HG03520 (cell line): ENCODE results near the gene POLR3G.

ENCODE experiments used
- ATAC-seq: cut with Tn5 transposase; IDR thresholded peaks from one replicate; pipeline ENCODE4 v1.9.1; 2021; ENCODE audit warnings: mild to moderate bottlenecking, moderate library complexity; ENCODE audit not compliant: unreplicated experiment

Gene POLR3G

DNA sequence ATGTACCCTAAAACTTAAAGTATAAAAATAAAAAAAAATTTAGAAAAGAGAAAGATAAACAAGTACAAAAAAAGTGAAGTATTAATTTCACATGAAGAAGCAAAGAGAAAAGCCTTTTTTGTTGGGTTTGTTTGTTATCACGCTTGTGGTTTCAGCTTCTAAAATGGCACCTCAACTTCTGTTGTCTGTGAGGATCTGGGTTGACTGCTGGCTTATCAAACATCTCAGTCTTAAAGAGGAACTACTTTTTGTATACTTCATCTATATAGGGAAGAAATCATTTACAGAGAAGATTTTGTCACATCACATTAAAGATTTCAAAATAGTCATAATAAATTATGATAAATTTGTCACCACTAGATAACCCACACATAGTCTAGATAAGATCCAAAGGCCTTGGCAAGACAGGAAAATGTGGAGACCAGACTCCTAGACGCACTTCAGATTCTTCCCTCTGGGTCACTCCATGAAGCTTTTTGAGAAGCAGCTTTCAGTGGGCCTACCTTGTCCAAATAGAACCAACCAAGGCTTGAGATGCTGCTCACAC, 75.1 kb downstream of the POLR3G start:
- no peak for ATAC-seq

DNA sequence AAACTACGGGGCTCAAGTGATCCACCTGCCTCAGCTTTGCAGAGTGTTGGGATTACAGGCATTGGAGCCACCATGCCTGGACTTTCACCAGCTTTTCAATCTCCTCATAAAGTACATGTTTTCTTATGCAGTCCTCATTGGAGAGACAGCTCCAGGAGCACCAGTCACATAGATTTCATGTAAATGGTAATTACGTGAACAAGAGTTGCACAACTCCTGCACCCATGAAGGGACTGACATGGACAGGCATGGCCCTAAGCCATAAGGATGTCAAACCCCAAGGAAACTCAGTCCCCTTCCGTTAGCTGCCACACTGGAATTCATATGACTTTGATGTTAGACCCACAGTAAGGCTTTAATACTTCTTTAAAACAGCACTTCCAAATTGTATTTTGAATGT, 76.3 kb downstream of the POLR3G start:
- no peak for ATAC-seq

DNA sequence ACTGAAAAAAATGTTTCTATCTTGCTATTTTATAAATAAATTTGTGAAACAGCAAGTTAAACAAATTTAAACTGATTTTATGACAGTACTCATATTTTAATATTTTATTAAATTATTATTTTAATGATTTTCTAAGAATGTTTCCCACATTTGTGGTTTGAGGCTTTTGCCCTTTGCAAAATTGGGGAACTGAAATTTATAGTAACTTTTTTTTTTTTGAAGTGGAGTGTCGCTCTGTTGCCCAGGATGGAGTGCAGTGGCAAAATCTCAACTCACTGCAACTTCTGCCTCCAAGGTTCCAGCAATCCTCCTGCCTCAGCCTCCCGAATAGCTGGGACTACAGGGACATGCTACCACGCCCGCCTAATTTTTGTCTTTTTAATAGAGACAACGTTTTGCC, 76.7 kb downstream of the POLR3G start:
- ATAC-seq: no peak

DNA sequence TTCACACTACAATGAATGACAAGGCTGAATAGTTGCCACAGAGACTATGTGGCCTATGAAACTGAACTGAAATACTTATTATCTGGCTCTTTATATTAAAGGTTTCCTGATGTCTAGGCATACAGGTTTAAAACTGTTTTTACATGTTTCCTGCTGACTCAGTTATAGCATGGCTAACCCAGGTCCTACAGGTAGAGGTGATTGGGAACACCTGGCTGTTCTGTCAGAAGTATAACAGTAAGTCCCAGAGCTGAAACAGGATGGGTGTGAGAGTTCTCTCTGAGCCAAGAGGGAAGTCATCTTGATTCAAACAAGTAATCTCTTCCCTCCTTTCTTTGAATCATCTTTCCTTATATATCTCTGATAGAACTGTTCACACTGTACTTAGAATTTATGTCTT, 79.0 kb downstream of the POLR3G start:
- no peak for ATAC-seq

DNA sequence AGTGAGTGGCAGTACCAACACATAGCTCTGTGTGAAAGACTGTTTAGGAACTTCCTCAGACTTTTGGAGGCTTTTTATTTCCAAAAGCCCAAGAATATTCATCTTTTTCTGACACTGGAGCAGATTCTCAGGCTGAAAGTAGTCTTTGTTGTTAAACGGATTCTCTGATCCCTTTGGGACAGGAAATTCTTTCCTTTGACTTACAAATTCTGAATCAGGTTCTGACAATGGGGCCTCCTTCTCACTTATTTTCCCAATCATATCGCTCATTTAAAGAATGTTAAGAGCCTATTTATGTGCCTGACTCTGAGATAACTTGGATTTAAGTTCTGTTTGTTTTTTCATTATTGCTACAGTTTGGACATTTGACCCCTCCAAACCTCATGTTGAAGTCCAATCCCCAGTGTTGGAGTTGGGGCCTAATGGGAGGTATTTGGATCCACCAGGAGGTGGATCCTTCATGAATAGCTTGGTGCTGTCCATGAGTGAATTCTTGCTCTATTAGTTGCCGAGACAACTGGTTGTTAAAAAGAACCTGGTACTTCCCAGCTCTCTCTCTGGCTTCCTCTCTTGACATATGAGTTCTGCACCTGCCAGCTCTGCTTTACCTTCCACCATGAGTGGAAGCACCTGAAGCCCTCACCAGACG, 79.8 kb downstream of the POLR3G start:
- no peak for ATAC-seq

DNA sequence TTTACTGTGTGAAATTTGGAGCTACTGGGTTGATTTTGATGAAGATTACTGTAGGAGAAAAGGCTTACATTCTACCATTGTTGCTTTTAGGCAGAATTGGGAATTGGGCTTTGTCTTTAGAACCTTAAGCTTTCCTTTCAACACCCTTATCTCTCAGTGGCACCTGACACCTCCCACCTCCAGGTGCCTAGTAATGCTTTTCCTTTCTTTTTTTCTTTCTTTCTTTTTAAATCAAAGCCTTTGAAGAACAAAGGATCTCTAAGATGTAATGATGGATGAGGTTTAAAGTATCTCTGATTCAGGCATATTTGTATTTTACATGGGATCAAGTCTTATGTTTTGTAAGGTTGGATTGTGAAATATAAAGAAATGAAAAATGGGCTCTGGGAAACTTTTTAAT, 81.0 kb downstream of the POLR3G start:
- ATAC-seq: no peak

DNA sequence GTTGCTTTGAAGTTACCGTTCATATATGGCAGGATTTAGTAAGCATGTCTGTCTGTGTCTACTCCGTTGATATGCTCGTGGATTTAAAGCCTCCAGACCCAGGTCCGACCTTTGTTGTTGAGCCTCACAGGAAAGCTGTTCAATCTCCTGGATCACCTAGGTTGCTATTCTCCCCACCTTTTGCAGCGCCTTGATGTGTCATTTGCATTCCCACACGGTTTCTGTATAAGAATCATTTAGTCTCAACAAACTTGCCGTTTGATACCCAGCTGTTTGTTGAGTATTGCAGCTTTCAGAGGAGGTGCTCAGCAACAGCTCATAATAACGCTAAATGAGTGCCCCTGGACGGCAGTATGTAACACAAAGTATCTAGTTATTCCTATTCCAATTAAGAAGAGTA, 82.7 kb downstream of the POLR3G start:
- no peak for ATAC-seq

DNA sequence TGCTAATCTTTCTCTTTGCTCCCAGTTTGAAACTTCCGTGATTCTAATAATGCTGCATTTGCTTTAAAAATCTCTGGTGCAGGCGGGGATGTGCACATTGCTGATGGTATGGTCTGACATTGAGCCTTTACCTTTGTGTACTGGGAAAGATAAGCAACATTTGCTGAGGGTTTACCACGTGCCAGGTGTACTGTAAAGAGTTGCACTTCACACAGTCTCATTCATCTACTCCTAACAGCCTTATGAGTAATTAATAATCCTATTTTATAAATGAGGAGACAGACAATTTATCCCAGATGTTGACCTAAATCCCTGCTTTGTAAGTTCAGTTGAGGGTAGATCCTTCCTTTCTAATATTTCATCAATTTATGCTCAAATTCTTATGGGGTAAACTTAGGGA, 83.2 kb downstream of the POLR3G start:
- ATAC-seq: no peak

DNA sequence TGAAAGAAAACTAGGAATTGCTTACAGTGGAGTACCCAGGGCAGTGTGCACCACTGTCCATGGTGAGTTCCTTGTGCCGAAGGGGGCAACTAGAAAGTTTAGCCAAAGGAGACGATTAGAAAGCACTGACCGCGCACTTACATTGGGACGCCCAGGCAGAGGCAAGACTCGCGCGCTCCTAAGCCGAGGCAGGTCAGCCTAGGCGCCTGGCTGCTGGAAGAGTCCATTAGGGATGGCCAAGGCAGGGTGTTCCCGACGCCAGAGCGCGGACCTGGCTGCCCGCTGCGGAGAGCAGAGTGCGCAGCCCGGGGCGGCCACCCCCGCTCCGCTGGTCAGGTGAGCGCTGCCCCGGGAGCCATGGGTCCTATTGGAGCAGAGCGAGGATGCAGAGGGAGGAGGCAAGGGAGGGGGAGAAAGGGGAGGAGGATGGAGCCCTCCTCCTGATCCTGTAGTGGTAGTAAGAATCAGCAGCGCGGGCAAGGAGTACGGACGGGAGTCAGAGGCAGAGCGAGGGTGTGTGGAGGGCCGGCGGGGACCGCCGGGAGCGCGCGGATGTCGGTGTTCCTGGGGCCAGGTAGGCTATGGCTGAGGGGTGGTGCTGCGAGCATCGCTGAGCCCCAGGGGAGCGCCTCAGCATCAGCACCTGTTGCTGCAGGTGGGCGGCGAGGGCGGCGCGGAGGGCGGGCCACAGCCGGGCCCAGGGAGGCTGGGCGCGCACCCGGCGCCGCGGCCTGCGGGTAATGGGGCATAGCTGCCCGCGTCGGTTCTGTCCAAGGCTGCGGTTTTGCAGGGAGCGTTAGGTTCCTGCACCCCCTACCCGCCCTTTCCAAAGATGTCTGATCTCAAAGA, 83.9 kb downstream of the POLR3G start, which contains the start of gene ADGRV1:
ADGRV1 (plus strand) TSS at position 454 of the 849 bp plus-strand sequence; CDS start at position 553, 99 bp downstream.
- ATAC-seq: no peak

DNA sequence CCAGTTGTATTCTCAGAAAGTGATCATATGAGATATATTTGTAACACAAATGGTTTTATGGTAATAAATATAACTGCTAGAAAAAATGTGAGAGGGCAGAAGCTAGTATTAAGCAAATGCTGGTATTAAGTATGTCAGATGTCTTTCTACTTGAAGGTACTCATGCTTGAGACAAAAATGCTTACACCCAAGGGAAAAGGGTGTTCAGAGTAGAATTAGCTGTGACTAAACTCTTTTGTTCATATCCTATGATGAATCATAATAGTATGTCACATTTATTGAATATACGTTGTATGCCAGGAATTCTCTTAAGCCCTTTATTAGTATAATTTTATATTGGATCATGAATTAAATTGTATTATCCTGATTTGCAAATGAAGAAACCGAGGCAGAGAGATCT, 86.1 kb downstream of the POLR3G start:
- ATAC-seq: no peak

DNA sequence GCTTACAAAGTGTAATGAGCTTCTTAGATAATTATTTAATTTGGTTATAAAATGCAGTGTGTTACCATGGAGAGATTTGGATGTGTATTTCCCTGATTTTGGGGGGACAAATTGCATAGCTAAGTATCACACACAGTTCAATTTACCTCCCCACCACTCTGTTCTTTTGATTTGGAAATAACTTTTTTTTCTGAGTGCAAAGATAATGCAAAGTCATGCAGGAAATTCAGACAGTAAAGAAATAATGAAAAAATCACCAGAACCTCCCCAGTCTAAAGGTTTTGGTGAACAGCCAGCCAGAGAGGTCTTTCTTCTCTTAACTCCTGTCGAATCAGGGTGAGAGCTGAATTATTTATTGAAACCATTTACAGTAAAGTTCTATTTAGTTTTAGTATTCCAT, 87.1 kb downstream of the POLR3G start:
- ATAC-seq: no peak

DNA sequence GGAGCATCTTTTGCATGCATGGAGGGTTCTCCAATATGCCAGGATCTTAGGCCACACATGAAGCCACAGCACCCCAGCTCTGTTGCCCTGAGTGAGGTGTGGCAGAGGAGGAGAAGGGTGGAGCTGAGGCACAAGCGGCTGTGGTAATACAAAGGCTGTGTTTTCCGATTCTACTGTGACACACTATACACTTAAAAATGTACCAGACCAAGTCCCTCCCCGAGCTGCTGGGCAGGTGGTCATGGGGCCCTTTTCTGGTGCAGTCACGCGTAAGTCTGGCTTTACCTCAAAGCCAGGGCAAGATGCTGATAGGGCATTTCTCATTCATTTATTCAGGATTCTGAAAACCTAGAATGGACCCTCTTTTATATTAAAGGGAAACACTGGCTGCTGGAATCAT, 87.7 kb downstream of the POLR3G start:
- no peak for ATAC-seq

DNA sequence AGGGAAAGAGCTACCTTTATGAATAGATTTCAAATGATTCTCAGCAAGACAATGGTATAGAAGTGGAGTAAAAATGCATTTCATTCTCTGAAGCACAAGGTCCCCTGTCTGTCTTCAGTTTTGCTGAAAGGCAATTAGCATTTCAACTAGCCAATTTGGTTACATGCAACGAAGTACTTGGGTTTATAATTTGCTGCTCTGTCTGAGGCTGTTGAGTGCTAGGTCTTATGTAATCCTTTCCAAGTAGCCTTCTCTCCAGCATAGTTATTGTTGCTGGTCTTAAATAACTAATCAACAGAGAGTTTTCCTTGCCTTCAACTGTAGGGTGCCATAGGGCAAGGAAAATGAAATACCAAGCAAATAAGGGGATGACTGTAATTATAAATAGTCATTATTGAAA, 88.4 kb downstream of the POLR3G start:
- ATAC-seq: no peak
